Skeletal muscle satellite cell (primary cell): Measurements from ENCODE around the gene MTNR1A. TPM values are rescaled to one million over a fixed set of nuclear protein-coding genes. Genes with fewer than 3 reads are reported as not detected.

Experiments
- H3K27me3 ChIP-seq: 2 replicates; pipeline ENCODE4 v1.7.0; 2013; ENCODE audit warnings: low read length; ENCODE audit not compliant: control insufficient read depth, insufficient read depth
- H3K36me3 ChIP-seq: 2 replicates; pipeline ENCODE4 v1.7.0; 2013; ENCODE audit warnings: mild to moderate bottlenecking, control low read depth, low read length; ENCODE audit not compliant: insufficient read depth
- H3K4me1 ChIP-seq: 2 replicates; pipeline ENCODE4 v1.7.0; 2013; ENCODE audit warnings: low read length; ENCODE audit not compliant: control insufficient read depth, insufficient read depth
- H3K4me2 ChIP-seq: 2 replicates; pipeline ENCODE4 v1.7.0; 2013; ENCODE audit warnings: mild to moderate bottlenecking, low read length
- H3K4me3 ChIP-seq: 2 replicates; pipeline ENCODE4 v1.7.0; 2013; ENCODE audit warnings: low read length
- H3K9ac ChIP-seq: 2 replicates; pipeline ENCODE4 v1.7.0; 2013; ENCODE audit warnings: mild to moderate bottlenecking, low read depth, low read length, moderate library complexity
- H3K9me3 ChIP-seq: replicated peaks from 2 replicates; pipeline ENCODE4 v1.7.0; 2013; ENCODE audit warnings: mild to moderate bottlenecking, control low read depth, low read length
- total RNA-seq: library from RNA; depleted of rRNA; stranded (reverse); fragments of >200 nt; gene quantifications from 2 replicates; pipeline ENCODE4 v1.2.3, GENCODE V29; 2012; rRNA removed

MTNR1A gene
- total RNA-seq, result not detected in 2 replicates

GRCh38 chr4:186554914-186555827 lies at the start of gene MTNR1A:
Gene MTNR1A (minus strand): TSS chr4:186555567. CDS start chr4:186555365, 202 bp downstream.
- Histone ChIP-seq H3K4me3 (peak within 1 kb of the TSS; percentile 67), H3K36me3 (no peaks in the 10 kb centered on the region)

GRCh38 chr4:186604124-186604807 lies 48.9 kb upstream of the MTNR1A start:
- H3K36me3 ChIP-seq, result peaks cover 88% of the 10 kb centered on the region
- H3K9ac ChIP-seq, result no peak overlapping the region
- no peaks in the 10 kb centered on the region for H3K27me3 ChIP-seq
- H3K4me1 ChIP-seq, result peaks cover 12% of the 10 kb centered on the region
- no peaks in the 10 kb centered on the region for H3K9me3 ChIP-seq
- H3K4me2 ChIP-seq, result no peak overlapping the region
- H3K4me3 ChIP-seq, result no peak overlapping the region

More at GRCh38 chr4:186554914-186555827, at the start of gene MTNR1A:
- no peak within 1 kb of the TSS for H3K9ac ChIP-seq
- peaks cover 18% of the 10 kb centered on the region for H3K4me1 ChIP-seq
- H3K9me3 ChIP-seq, result no peaks in the 10 kb centered on the region
- H3K27me3 ChIP-seq, result peaks cover 38% of the 10 kb centered on the region
- peak within 1 kb of the TSS; percentile 79 for H3K4me2 ChIP-seq

GRCh38 chr4:186602978-186603377 lies 47.6 kb upstream of the MTNR1A start:
- no peaks in the 10 kb centered on the region for H3K9me3 ChIP-seq
- H3K9ac ChIP-seq, result no peak overlapping the region
- H3K36me3 ChIP-seq, result peaks cover 88% of the 10 kb centered on the region
- H3K4me2 ChIP-seq, result no peak overlapping the region
- H3K4me3 ChIP-seq, result no peak overlapping the region
- peaks cover 12% of the 10 kb centered on the region for H3K4me1 ChIP-seq
- no peaks in the 10 kb centered on the region for H3K27me3 ChIP-seq

- Histone ChIP-seq H3K4me2 (no peak overlapping the region), H3K9me3 (no peaks in the 10 kb centered on the region), H3K9ac (no peak overlapping the region), H3K4me3 (no peak overlapping the region), H3K27me3 (no peaks in the 10 kb centered on the region), H3K36me3 (peaks cover 94% of the 10 kb centered on the region), H3K4me1 (no peaks in the 10 kb centered on the region)
These were observed 44.1 kb upstream of the MTNR1A start for GRCh38 chr4:186599483-186599882.

- Histone ChIP-seq H3K4me1 (no peaks in the 10 kb centered on the region), H3K36me3 (peaks cover 89% of the 10 kb centered on the region), H3K27me3 (no peaks in the 10 kb centered on the region), H3K9me3 (no peaks in the 10 kb centered on the region), H3K4me3 (no peak overlapping the region), H3K4me2 (no peak overlapping the region), H3K9ac (no peak overlapping the region)
These were observed 43.3 kb upstream of the MTNR1A start for GRCh38 chr4:186598686-186599085.

- H3K4me2 ChIP-seq, result no peak overlapping the region
- no peak overlapping the region for H3K9ac ChIP-seq
- peaks cover 86% of the 10 kb centered on the region for H3K36me3 ChIP-seq
- H3K27me3 ChIP-seq, result no peaks in the 10 kb centered on the region
- no peaks in the 10 kb centered on the region for H3K9me3 ChIP-seq
- no peak overlapping the region for H3K4me3 ChIP-seq
- H3K4me1 ChIP-seq, result no peaks in the 10 kb centered on the region
These were observed 41.6 kb upstream of the MTNR1A start for GRCh38 chr4:186596850-186597390.

- no peaks in the 10 kb centered on the region for H3K9me3 ChIP-seq
- H3K4me3 ChIP-seq, result no peak overlapping the region
- H3K27me3 ChIP-seq, result no peaks in the 10 kb centered on the region
- H3K4me2 ChIP-seq, result no peak overlapping the region
- H3K36me3 ChIP-seq, result peaks cover 87% of the 10 kb centered on the region
- no peak overlapping the region for H3K9ac ChIP-seq
- no peaks in the 10 kb centered on the region for H3K4me1 ChIP-seq
These were observed 41.0 kb upstream of the MTNR1A start for GRCh38 chr4:186596346-186596745.

GRCh38 chr4:186593587-186593973 lies 38.2 kb upstream of the MTNR1A start:
- Histone ChIP-seq H3K9ac (no peak overlapping the region), H3K36me3 (peaks cover 68% of the 10 kb centered on the region)

GRCh38 chr4:186592966-186593586 lies 37.7 kb upstream of the MTNR1A start:
- Histone ChIP-seq H3K9me3 (no peaks in the 10 kb centered on the region), H3K4me3 (no peak overlapping the region), H3K36me3 (peaks cover 68% of the 10 kb centered on the region), H3K4me1 (no peaks in the 10 kb centered on the region), H3K27me3 (no peaks in the 10 kb centered on the region), H3K4me2 (no peak overlapping the region), H3K9ac (no peak overlapping the region)

More at GRCh38 chr4:186593587-186593973, 38.2 kb upstream of the MTNR1A start:
- Histone ChIP-seq H3K4me2 (no peak overlapping the region), H3K27me3 (no peaks in the 10 kb centered on the region), H3K9me3 (no peaks in the 10 kb centered on the region), H3K4me1 (no peaks in the 10 kb centered on the region), H3K4me3 (no peak overlapping the region)

- Histone ChIP-seq H3K27me3 (no peaks in the 10 kb centered on the region), H3K9ac (no peak overlapping the region), H3K9me3 (no peaks in the 10 kb centered on the region), H3K4me2 (no peak overlapping the region), H3K36me3 (peaks cover 67% of the 10 kb centered on the region), H3K4me1 (no peaks in the 10 kb centered on the region), H3K4me3 (no peak overlapping the region)
These were observed 37.1 kb upstream of the MTNR1A start for GRCh38 chr4:186592445-186592844.

GRCh38 chr4:186591651-186592050 lies 36.3 kb upstream of the MTNR1A start:
- no peak overlapping the region for H3K4me3 ChIP-seq
- no peak overlapping the region for H3K9ac ChIP-seq
- no peak overlapping the region for H3K4me2 ChIP-seq
- H3K27me3 ChIP-seq, result no peaks in the 10 kb centered on the region
- no peaks in the 10 kb centered on the region for H3K4me1 ChIP-seq
- no peaks in the 10 kb centered on the region for H3K9me3 ChIP-seq
- peaks cover 65% of the 10 kb centered on the region for H3K36me3 ChIP-seq
